ENCODE data around the gene FOXB1. TPM values are rescaled to one million over a fixed set of nuclear protein-coding genes. Genes with fewer than 3 reads are reported as not detected.

FOXB1 gene
- total and polyA plus RNA-seq, 2 donors (not counting 1 experiment from before 2014, with no cell fraction given): not detected

GRCh38 chr15:60049948-60050347, 45.8 kb downstream of the FOXB1 start:
- POLR2A ChIA-PET: no interaction called here
- CTCF ChIA-PET: no interaction called here
- Histone ChIP-seq H3K27ac (ENCODE audit: low read length in 2 of 2) (no peak overlapping the region), H2AFZ (ENCODE audit: insufficient read depth, low read depth, low read length, poor library complexity, severe bottlenecking) (no peak overlapping the region), H3K9me3 (ENCODE audit: control extremely low read depth in 1 of 3, control insufficient read depth in 2 of 3, insufficient read depth in 1 of 3, low read length in 2 of 3) (peaks cover 1 to 7% (median 6%) of the 10 kb centered on the region in 3 donors), H3K9ac (ENCODE audit: low read length) (no peak overlapping the region), H3K36me3 (replicated peaks in 1 of 2; ENCODE audit: control extremely low read depth in 1 of 2, control insufficient read depth in 1 of 2, extremely low read depth in 1 of 2, insufficient read depth in 2 of 2, low read length in 1 of 2) (no peaks in the 10 kb centered on the region), H3K4me2 (replicated peaks; ENCODE audit: low read depth, low read length, poor library complexity, severe bottlenecking) (no peak overlapping the region), H4K20me1 (ENCODE audit: control insufficient read depth, insufficient read depth, low read length, poor library complexity, severe bottlenecking) (no peaks in the 10 kb centered on the region), H3K4me3 (ENCODE audit: control extremely low read depth in 1 of 5, extremely low read depth in 1 of 5, insufficient read depth in 1 of 5, low read depth in 2 of 5, low read length in 4 of 5) (no peak overlapping the region), H3K4me1 (ENCODE audit: control insufficient read depth in 2 of 2, insufficient read depth in 2 of 2, low read length in 2 of 2) (no peaks in the 10 kb centered on the region), H3K27me3 (replicated peaks in 1 of 4; ENCODE audit: control extremely low read depth in 1 of 4, control insufficient read depth in 3 of 4, insufficient read depth in 4 of 4, low read length in 3 of 4) (peaks cover 0 to 4% (median 0%) of the 10 kb centered on the region in 4 experiments), H3K79me2 (ENCODE audit: control insufficient read depth, insufficient read depth, low read length) (no peaks in the 10 kb centered on the region)
- no peaks in the 10 kb centered on the region for H3K4me1 Mint-ChIP-seq
- ATAC-seq (ENCODE audit: low read depth) (no peak), DNase-seq (no peak)
- intact Hi-C loops (cut with micrococcal nuclease): no loop called here
- H3K27me3 Mint-ChIP-seq: peaks cover 8% of the 10 kb centered on the region
- TF ChIP-seq CTCF (IDR thresholded peaks at IDR 0.05): no peak
- H3K9me3 Mint-ChIP-seq (ENCODE audit: insufficient read depth): peaks cover 5% of the 10 kb centered on the region
- no CpG with 5 or more reads among the region's 1 CpG for WGBS (ENCODE audit: insufficient coverage)
- no peak overlapping the region for H3K4me3 Mint-ChIP-seq
- no peak overlapping the region for H3K27ac Mint-ChIP-seq

GRCh38 chr15:60052796-60053195, 48.7 kb downstream of the FOXB1 start:
- Histone ChIP-seq H2AFZ (ENCODE audit: insufficient read depth, low read depth, low read length, poor library complexity, severe bottlenecking) (no peak overlapping the region), H3K36me3 (replicated peaks in 1 of 2; ENCODE audit: control extremely low read depth in 1 of 2, control insufficient read depth in 1 of 2, extremely low read depth in 1 of 2, insufficient read depth in 2 of 2, low read length in 1 of 2) (no peaks in the 10 kb centered on the region), H3K9me3 (ENCODE audit: control extremely low read depth in 1 of 3, control insufficient read depth in 2 of 3, insufficient read depth in 1 of 3, low read length in 2 of 3) (peaks cover 1 to 7% (median 6%) of the 10 kb centered on the region in 3 donors), H4K20me1 (ENCODE audit: control insufficient read depth, insufficient read depth, low read length, poor library complexity, severe bottlenecking) (no peaks in the 10 kb centered on the region), H3K9ac (ENCODE audit: low read length) (no peak overlapping the region), H3K4me1 (ENCODE audit: control insufficient read depth in 2 of 2, insufficient read depth in 2 of 2, low read length in 2 of 2) (no peaks in the 10 kb centered on the region), H3K27ac (ENCODE audit: low read length in 2 of 2) (no peak overlapping the region), H3K79me2 (ENCODE audit: control insufficient read depth, insufficient read depth, low read length) (no peaks in the 10 kb centered on the region), H3K4me2 (replicated peaks; ENCODE audit: low read depth, low read length, poor library complexity, severe bottlenecking) (no peak overlapping the region), H3K27me3 (replicated peaks in 1 of 4; ENCODE audit: control extremely low read depth in 1 of 4, control insufficient read depth in 3 of 4, insufficient read depth in 4 of 4, low read length in 3 of 4) (peaks cover 0 to 4% (median 0%) of the 10 kb centered on the region in 4 experiments), H3K4me3 (ENCODE audit: control extremely low read depth in 1 of 5, extremely low read depth in 1 of 5, insufficient read depth in 1 of 5, low read depth in 2 of 5, low read length in 4 of 5) (no peak overlapping the region)
- H3K9me3 Mint-ChIP-seq (ENCODE audit: insufficient read depth): peaks cover 5% of the 10 kb centered on the region
- ATAC-seq (ENCODE audit: low read depth) (no peak), DNase-seq (no peak)
- peaks cover 25% of the 10 kb centered on the region for H3K27me3 Mint-ChIP-seq
- H3K4me3 Mint-ChIP-seq: no peak overlapping the region
- POLR2A ChIA-PET: no interaction called here
- intact Hi-C loops (cut with micrococcal nuclease): no loop called here
- H3K27ac Mint-ChIP-seq: no peak overlapping the region
- CTCF ChIA-PET: no interaction called here
- no peaks in the 10 kb centered on the region for H3K4me1 Mint-ChIP-seq
- 100% methylated on average over 1 of the region's 2 CpGs for WGBS (ENCODE audit: insufficient coverage)
- TF ChIP-seq CTCF (IDR thresholded peaks at IDR 0.05) (no peak), EZH2 (IDR thresholded peaks at IDR 0.05; ENCODE audit: borderline replicate concordance, insufficient read depth, low read depth, low read length, poor library complexity, severe bottlenecking) (no peak)
